HG03460 (cell line): ENCODE results near the gene COL20A1.
"Not testable (repeated sequence)": the region's sequence is repeated elsewhere in the genome, so short reads cannot be mapped to it uniquely, and the experiment has no call there.

ENCODE experiments used
- ATAC-seq: cut with Tn5 transposase; IDR thresholded peaks from one replicate; pipeline ENCODE4 v1.9.1; 2021; ENCODE audit not compliant: unreplicated experiment

The COL20A1 gene

GRCh38 chr20:63330084-63330760, 37.2 kb downstream of the COL20A1 start:
- ATAC-seq: no peak

GRCh38 chr20:63330940-63331339, 38.0 kb downstream of the COL20A1 start:
- no peak for ATAC-seq

- no peak for ATAC-seq
These were observed 38.9 kb downstream of the COL20A1 start for GRCh38 chr20:63331741-63332400.

- no peak for ATAC-seq
These were observed 39.7 kb downstream of the COL20A1 start for GRCh38 chr20:63332488-63333240.

GRCh38 chr20:63333241-63333836, 40.4 kb downstream of the COL20A1 start:
- ATAC-seq: no peak

GRCh38 chr20:63334356-63334755, 41.4 kb downstream of the COL20A1 start:
- ATAC-seq: no peak

- ATAC-seq: not testable (repeated sequence)
These were observed 42.1 kb downstream of the COL20A1 start for GRCh38 chr20:63335060-63335459.

GRCh38 chr20:63335711-63336110, 42.7 kb downstream of the COL20A1 start:
- ATAC-seq: no peak

GRCh38 chr20:63336232-63336752, 43.3 kb downstream of the COL20A1 start:
- no peak for ATAC-seq

GRCh38 chr20:63337786-63338420, 44.9 kb downstream of the COL20A1 start:
- ATAC-seq: no peak

GRCh38 chr20:63339154-63340094, 46.4 kb downstream of the COL20A1 start:
- ATAC-seq: not testable (repeated sequence)

GRCh38 chr20:63340158-63340688, 47.2 kb downstream of the COL20A1 start:
- ATAC-seq: not testable (repeated sequence)

- ATAC-seq: no peak
These were observed 49.8 kb downstream of the COL20A1 start for GRCh38 chr20:63342561-63343459.

- ATAC-seq: no peak
These were observed 50.8 kb downstream of the COL20A1 start for GRCh38 chr20:63343460-63344445.

- no peak for ATAC-seq
These were observed 51.8 kb downstream of the COL20A1 start for GRCh38 chr20:63344616-63345327.

- ATAC-seq: no peak
These were observed 52.5 kb downstream of the COL20A1 start for GRCh38 chr20:63345328-63346100.
